ENCODE measurements around the gene MYT1.

Gene MYT1

GRCh38 chr20:64140061-64140931 lies 24.0 kb upstream of the MYT1 start:
- no peak for DNase-seq

GRCh38 chr20:64140956-64141355 lies 23.3 kb upstream of the MYT1 start:
- no peak for DNase-seq

- no peak for DNase-seq
Measured at GRCh38 chr20:64142590-64142989, 21.7 kb upstream of the MYT1 start.

- no peak for DNase-seq
Measured at GRCh38 chr20:64143018-64143801, 21.0 kb upstream of the MYT1 start.

GRCh38 chr20:64144144-64144912 lies 19.9 kb upstream of the MYT1 start:
- DNase-seq, result no peak

GRCh38 chr20:64145458-64146300 lies 18.6 kb upstream of the MYT1 start:
- DNase-seq, result no peak

GRCh38 chr20:64146301-64146935 lies 17.8 kb upstream of the MYT1 start:
- DNase-seq, result no peak

GRCh38 chr20:64146936-64147477 lies 17.2 kb upstream of the MYT1 start:
- DNase-seq, result no peak

- DNase-seq, result no peak
Measured at GRCh38 chr20:64148581-64148980, 15.7 kb upstream of the MYT1 start.

GRCh38 chr20:64149141-64149540 lies 15.1 kb upstream of the MYT1 start:
- DNase-seq, result no peak

GRCh38 chr20:64149809-64150560 lies 14.3 kb upstream of the MYT1 start:
- no peak for DNase-seq

- DNase-seq, result no peak
Measured at GRCh38 chr20:64150756-64151632, 13.3 kb upstream of the MYT1 start.

GRCh38 chr20:64151633-64152530 lies 12.4 kb upstream of the MYT1 start:
- DNase-seq, result no peak

GRCh38 chr20:64152906-64153305 lies 11.3 kb upstream of the MYT1 start:
- DNase-seq, result no peak

- no peak for DNase-seq
Measured at GRCh38 chr20:64153410-64153809, 10.8 kb upstream of the MYT1 start.

- no peak for DNase-seq
Measured at GRCh38 chr20:64153861-64154589, 10.2 kb upstream of the MYT1 start.

GRCh38 chr20:64154590-64155257 lies 9.5 kb upstream of the MYT1 start:
- no peak for DNase-seq

All from hematopoietic multipotent progenitor cell treated with erythropoietin and hydrocortisone succinate and interleukin-3 and kit ligand, for 6 days (in vitro differentiated cells).